Islet precursor cell (in vitro differentiated cells): ENCODE results near the gene COL23A1.

ENCODE experiments used
- DNase-seq: peaks from one replicate; pipeline ENCODE4 v3.0.0-alpha.2; 2018

The COL23A1 gene

GRCh38 chr5:178551468-178551867 is 38.7 kb downstream of the COL23A1 start:
- no peak for DNase-seq

GRCh38 chr5:178551059-178551458 is 39.1 kb downstream of the COL23A1 start:
- no peak for DNase-seq

DNA sequence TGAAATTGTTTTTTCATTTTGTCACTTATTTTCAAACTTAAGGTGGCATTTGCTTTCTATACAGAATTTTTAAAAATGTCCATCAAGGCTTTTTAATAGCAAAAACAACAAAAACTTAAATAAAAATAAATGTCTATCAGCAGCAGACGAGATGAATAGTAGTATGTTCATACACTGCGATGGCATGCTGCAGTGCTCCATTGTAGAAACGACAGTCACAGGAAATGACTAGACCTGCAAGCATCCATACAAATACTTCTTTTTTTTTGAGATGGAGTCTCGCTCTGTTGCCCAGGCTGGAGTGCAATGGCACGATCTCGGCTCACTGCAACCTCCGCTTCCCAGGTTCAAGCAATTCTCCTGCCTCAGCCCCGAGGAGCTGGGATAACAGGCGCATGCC is 41.4 kb downstream of the COL23A1 start:
- no peak for DNase-seq

- DNase-seq: no peak
Measured at GRCh38 chr5:178547753-178548415, 42.3 kb downstream of the COL23A1 start.

DNA sequence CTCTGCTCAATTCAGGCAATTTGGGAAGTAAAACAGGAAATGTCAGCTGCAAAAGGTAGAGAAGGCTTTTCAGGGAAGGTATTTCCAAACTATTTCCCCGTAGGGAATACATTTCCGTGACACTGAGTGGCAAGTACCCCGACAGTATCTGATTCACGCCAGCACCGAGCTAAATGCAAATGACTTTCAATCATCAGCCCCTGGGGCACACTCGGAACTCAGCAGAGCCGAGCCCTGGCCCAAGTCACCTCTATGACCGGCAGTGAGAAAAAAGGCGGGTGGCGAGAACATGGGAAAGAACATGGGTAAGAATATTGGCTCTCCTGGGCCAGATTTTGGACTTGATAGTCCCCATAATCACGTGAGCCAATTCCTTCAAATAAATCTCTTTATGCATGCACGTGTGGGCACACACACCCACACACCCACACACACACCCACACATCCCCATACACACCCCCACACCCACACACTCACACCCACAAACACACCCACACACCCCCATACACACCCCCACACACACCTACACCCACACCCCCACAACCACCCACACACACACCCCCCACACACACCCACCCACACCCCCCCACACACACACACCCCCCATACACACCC is 43.0 kb downstream of the COL23A1 start:
- no peak for DNase-seq

- no peak for DNase-seq
Measured at GRCh38 chr5:178546675-178547033, 43.5 kb downstream of the COL23A1 start.

- no peak for DNase-seq
Measured at GRCh38 chr5:178545941-178546674, 44.1 kb downstream of the COL23A1 start.

DNA sequence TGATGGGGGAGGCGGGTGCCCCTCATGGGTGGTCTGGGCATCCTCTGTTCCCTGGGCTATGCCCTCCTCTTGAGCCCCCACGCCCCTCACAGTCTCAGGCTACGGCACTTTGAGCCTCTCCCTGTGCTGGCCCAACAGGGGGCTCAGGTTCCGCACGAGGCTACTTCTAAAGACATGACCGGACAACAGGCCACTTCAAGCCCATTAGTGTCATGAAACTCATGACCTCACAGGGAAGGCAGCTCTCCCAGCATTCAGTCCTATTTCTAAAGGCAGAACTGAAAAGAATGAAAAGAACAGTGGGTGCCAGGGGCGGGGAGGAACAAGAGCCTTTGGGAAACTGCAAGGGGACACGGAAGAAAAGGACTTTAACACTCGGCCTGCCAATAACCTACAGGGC is 45.0 kb downstream of the COL23A1 start:
- peak; percentile 71 for DNase-seq

GRCh38 chr5:178544166-178544834 is 45.9 kb downstream of the COL23A1 start:
- no peak for DNase-seq

GRCh38 chr5:178542455-178542854 is 47.7 kb downstream of the COL23A1 start:
- DNase-seq: no peak

DNA sequence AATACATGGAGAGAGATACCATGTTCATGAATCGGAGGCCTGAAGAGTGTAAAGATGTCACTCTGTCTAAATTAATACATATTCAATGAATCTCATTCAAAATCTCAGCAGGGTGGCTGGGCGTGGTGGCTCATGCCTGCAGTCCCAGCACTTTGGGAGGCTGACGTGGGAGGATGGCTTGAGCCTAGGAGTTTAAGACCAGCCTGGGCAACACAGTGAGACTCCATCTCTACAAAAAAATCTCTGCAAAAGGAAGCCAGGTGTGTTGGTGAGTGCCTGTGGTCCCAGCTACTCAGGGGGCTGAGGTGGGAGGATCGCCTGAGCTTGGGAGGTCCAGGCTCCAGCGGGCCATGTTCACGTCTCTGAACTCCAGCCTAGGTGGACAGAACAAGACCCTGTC is 49.7 kb downstream of the COL23A1 start:
- no peak for DNase-seq

DNA sequence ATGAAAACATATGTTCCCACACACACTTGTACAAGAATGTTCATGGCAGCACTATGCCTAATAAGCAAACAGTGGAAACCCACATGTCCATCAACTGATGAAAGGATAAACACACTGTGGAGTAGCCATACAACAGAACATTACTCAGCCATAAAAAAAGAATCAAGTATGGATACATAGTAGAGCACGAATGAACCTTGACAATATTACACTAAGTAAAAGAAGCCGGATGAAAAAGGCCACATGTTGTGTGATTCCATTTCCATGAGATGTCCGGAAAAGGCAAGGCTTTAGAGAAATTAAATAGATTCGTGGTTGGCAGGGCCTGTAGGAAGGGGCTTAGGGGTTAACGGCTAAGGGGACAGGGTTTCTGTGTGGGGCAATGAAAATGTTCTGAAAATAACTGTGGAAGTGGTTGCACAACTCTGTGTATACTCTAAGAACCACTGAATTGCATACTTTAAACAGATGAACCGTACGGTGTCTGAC is 51.4 kb downstream of the COL23A1 start:
- DNase-seq: no peak

GRCh38 chr5:178537467-178538371 is 52.5 kb downstream of the COL23A1 start:
- peak; percentile 66 for DNase-seq

DNA sequence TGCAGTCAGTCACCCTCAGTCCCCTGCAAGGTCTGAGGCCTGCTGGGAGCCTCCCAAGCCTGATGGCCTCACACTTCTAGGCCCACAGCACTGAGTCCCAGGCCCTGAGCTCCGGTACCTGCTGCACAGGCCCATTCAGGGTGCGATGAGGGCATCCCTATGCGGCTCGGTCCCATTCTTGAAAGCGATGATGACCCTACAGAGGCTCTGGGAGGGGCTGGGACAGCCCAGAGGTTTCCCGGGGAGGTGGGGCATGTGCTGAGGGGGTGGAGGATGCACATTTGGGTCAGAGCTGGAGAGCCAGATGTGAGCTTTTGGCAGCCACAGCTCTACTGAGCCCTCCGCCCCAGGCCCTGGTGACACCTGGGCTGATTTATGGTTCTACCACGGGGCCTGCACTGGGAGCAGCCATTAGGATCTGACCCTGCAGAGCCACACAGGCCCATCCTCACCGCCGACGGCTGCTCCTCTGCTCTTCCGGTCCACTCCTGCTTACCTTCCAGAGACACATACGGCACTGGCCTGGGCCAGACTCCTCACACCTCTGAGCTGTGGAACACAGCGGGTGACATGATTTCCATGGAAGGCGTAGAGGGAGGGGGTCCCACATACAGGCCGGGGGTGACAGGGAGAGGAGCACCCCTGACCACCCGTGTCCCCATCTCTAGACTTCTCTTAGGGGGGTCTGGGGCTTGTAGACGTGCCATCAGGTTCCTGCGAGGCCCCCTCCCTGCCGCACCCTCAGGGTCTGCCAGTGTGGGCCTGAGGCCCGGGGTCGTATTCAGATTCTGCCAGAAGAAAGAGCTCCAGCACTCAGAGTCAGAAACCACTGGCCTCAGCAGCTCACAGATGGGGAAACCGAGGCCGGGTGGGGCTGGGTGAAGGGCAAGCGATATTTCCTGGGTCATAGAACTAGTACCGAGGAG is 53.4 kb downstream of the COL23A1 start:
- DNase-seq: no peak

- no peak for DNase-seq
Measured at GRCh38 chr5:178535299-178536175, 54.7 kb downstream of the COL23A1 start.

DNA sequence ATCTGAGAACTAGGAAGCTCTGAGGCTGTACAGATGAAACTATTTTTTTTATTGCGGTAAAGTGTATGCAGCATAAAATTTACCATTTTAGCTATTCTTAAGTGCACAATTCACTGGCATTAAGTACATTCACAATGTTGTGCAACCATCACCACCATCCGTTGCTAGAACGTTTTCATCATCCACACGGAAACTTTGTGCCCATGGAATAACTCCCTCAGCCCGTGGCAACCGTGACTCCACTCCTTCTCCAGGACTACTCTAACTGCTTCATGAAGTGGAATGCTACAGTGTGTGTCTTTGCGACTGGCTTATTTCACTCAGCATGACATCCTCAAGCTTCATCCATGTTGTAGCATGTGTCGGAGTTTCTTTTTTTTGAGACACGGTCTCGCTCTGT is 57.1 kb downstream of the COL23A1 start:
- DNase-seq: no peak

DNA sequence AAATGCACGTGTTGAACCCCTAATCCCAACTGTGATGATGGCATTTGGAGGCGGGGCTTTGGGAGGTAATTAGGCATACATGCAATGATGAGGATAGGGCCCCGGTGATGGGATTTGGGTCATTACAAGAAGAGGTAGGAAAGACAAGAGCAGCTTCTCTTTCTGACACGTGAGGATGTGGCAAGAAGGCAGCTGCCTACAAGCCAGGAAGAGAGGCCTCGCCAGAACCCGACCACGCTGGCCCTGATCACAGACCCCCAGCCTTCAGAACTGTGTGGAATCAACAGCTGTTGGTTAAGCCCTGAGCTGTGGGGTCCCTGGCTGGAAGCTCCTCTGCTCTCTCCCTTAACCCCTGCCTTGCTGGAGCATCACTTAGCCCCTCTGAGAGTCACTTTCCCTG is 57.5 kb downstream of the COL23A1 start:
- no peak for DNase-seq

GRCh38 chr5:178532236-178532635 is 58.0 kb downstream of the COL23A1 start:
- DNase-seq: no peak

DNA sequence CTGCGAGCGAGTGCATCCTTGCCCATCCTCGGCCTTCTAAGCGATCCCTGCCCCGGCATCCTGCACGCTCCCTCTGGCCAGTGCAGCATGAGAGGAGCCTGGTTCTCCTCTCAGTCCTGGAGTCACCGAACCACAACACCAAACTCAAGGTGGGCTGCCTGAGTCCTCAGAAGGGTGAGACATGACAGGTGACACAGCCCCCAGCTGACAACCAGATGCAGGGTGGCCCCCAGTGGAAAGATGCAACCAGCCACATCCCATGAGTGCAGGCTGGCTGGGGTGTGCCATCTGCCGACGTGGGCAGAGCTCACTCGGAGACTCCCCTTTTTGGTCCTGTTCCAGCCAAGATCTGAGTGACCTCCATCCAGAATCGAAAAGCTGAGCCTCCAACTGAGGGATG is 58.4 kb downstream of the COL23A1 start:
- DNase-seq: no peak

GRCh38 chr5:178530526-178530925 is 59.7 kb downstream of the COL23A1 start:
- DNase-seq: no peak
